SK-N-SH (cell line): ENCODE results near the gene AGPAT3. TPM values are rescaled to one million over a fixed set of nuclear protein-coding genes. Genes with fewer than 3 reads are reported as not detected.

Experiments used
- CTCF ChIA-PET: fragments of 300-600, 350-600 bp; formaldehyde crosslinking; extraction: SDS; loops from one replicate; lab custom pipeline; 2021; lab: Yijun Ruan, JAX
- POLR2A ChIA-PET: fragments of 350-600 bp; sonication (Branson Sonifier 250); formaldehyde crosslinking; extraction: SDS; loops from one replicate; lab custom pipeline; 2020; ENCODE audit warnings: antibody characterized with exemption, inconsistent platforms; lab: Yijun Ruan, JAX
- DNase-seq: peaks from one replicate; pipeline ENCODE4 v3.0.0; 2012
- H2AFZ ChIP-seq: fragments of 200-600 bp; sonication (generic); 2 replicates; pipeline ENCODE4 v1.8.1; 2016; ENCODE audit warnings: antibody characterized with exemption, mild to moderate bottlenecking, low read depth
- H3F3A ChIP-seq: fragments of 200-600 bp; sonication (generic); replicated peaks from 2 replicates; pipeline ENCODE3; 2016; ENCODE audit warnings: antibody characterized with exemption, mild to moderate bottlenecking; ENCODE audit not compliant: insufficient read depth
- H3K27ac ChIP-seq, 2 experiments: fragments of 200-500 bp in 1 of 2; fragments of 200-600 bp in 1 of 2; sonication (Bioruptor generic) in 1 of 2; sonication (generic), shearing (Covaris generic) in 1 of 2; 2 replicates each; pipeline versions ENCODE4 v1.5.1 to v1.6.1; 2014 to 2016; ENCODE audit warnings: low read depth in 2 of 2, inconsistent platforms in 1 of 2, low read length in 1 of 2, mild to moderate bottlenecking in 1 of 2, mixed read lengths in 1 of 2
- H3K27me3 ChIP-seq: fragments of 200-600 bp; sonication (generic), shearing (Covaris generic); 2 replicates; pipeline ENCODE4 v1.6.1; 2016; ENCODE audit warnings: mixed run types; ENCODE audit not compliant: insufficient read depth
- H3K36me3 ChIP-seq, 2 experiments: fragments of 200-500 bp in 1 of 2; fragments of 200-600 bp in 1 of 2; sonication (Bioruptor generic) in 1 of 2; sonication (generic) in 1 of 2; replicated peaks in 1 of 2; 2 replicates each; pipeline versions ENCODE3 to v1.5.1; 2014 to 2016; ENCODE audit warnings: low read length in 1 of 2, mild to moderate bottlenecking in 1 of 2; ENCODE audit not compliant: insufficient read depth in 2 of 2, control insufficient read depth in 1 of 2
- H3K4me1 ChIP-seq, 2 experiments: fragments of 200-500 bp in 1 of 2; fragments of 200-600 bp in 1 of 2; sonication (Bioruptor generic) in 1 of 2; sonication (generic), shearing (Covaris generic) in 1 of 2; 2 replicates each; pipeline versions ENCODE4 v1.5.1 to v1.6.1; 2014 to 2016; ENCODE audit warnings: low read depth in 1 of 2, low read length in 1 of 2, mixed run types in 1 of 2; ENCODE audit not compliant: insufficient read depth in 2 of 2, control insufficient read depth in 1 of 2
- H3K4me2 ChIP-seq: fragments of 200-600 bp; sonication (generic), shearing (Covaris generic); 2 replicates; pipeline ENCODE4 v1.6.1; 2017; ENCODE audit warnings: mixed run types
- H3K4me3 ChIP-seq, 2 experiments: fragments of 200-500 bp in 1 of 2; fragments of 200-600 bp in 1 of 2; sonication (Bioruptor generic) in 1 of 2; sonication (generic), shearing (Covaris generic) in 1 of 2; 2 replicates each; pipeline versions ENCODE4 v1.5.1 to v1.8.1; 2014 to 2016; ENCODE audit warnings: low read depth in 2 of 2, inconsistent platforms in 1 of 2, low read length in 1 of 2, mild to moderate bottlenecking in 1 of 2, mixed read lengths in 1 of 2, moderate library complexity in 1 of 2
- H3K79me2 ChIP-seq: fragments of 200-600 bp; sonication (generic); 2 replicates; pipeline ENCODE4 v1.8.1; 2017; ENCODE audit warnings: mild to moderate bottlenecking; ENCODE audit not compliant: insufficient read depth
- H3K9ac ChIP-seq: fragments of 200-600 bp; sonication (generic); 2 replicates; pipeline ENCODE4 v1.6.1; 2017; ENCODE audit warnings: mixed run types
- H3K9me2 ChIP-seq: fragments of 200-600 bp; sonication (generic); 2 replicates; pipeline ENCODE4 v1.6.1; 2017; ENCODE audit warnings: mixed run types
- H3K9me3 ChIP-seq: fragments of 200-600 bp; sonication (generic); 2 replicates; pipeline ENCODE4 v1.6.1; 2017; ENCODE audit warnings: mixed run types, mild to moderate bottlenecking, moderate library complexity
- H4K20me1 ChIP-seq: fragments of 200-600 bp; sonication (generic); 2 replicates; pipeline ENCODE4 v1.6.1; 2017; ENCODE audit warnings: mild to moderate bottlenecking, mixed run types; ENCODE audit not compliant: insufficient read depth
- EZH2phosphoT487 ChIP-seq: fragments of 200-600 bp; sonication (generic); IDR thresholded peaks from 2 replicates; pipeline ENCODE4 v1.6.1; 2017; ENCODE audit warnings: low read depth, mixed run types, mild to moderate bottlenecking, antibody characterized with exemption, moderate library complexity, borderline replicate concordance
- FOSL2 ChIP-seq: IDR thresholded peaks from 2 replicates; pipeline ENCODE4 v1.4.0; 2012; ENCODE audit warnings: low read depth, mild to moderate bottlenecking, moderate library complexity, borderline replicate concordance
- FOXJ3 ChIP-seq: sonication (generic); formaldehyde crosslinking; IDR thresholded peaks from 2 replicates; pipeline ENCODE4 v1.5.1; 2020; ENCODE audit warnings: mild to moderate bottlenecking, missing genetic modification reagents
- MEF2A ChIP-seq: IDR thresholded peaks from 2 replicates; pipeline ENCODE4 v1.4.0; 2012; ENCODE audit warnings: low read depth, borderline replicate concordance
- MXI1 ChIP-seq: IDR thresholded peaks from 2 replicates; pipeline ENCODE4 v1.6.1; 2012; ENCODE audit warnings: mild to moderate bottlenecking, low read depth, low read length, improper control_type of control experiment
- NFIC ChIP-seq: IDR thresholded peaks from 2 replicates; pipeline ENCODE4 v1.4.0; 2012; ENCODE audit warnings: borderline replicate concordance
- POLR2AphosphoS5 ChIP-seq: IDR thresholded peaks from 2 replicates; pipeline ENCODE4 v1.6.1; 2012; ENCODE audit warnings: low read depth, low read length
- RCOR1 ChIP-seq: fragments of 150-350 bp; IDR thresholded peaks from 2 replicates; pipeline ENCODE4 v1.6.1; 2017; ENCODE audit warnings: antibody characterized with exemption, low read length
- RXRA ChIP-seq: IDR thresholded peaks from 2 replicates; pipeline ENCODE4 v1.4.0; 2012; ENCODE audit warnings: low read depth, mild to moderate bottlenecking, borderline replicate concordance
- TAF1 ChIP-seq: IDR thresholded peaks from 2 replicates; pipeline ENCODE4 v1.6.1; 2012; ENCODE audit warnings: low read depth, mild to moderate bottlenecking, low read length, moderate library complexity, borderline replicate concordance
- TCF12 ChIP-seq: IDR thresholded peaks from 2 replicates; pipeline ENCODE4 v1.4.0; 2012
- TEAD4 ChIP-seq: IDR thresholded peaks from 2 replicates; pipeline ENCODE4 v1.4.0; 2012; ENCODE audit warnings: mild to moderate bottlenecking, borderline replicate concordance; ENCODE audit not compliant: insufficient read depth
- YY1 ChIP-seq: IDR thresholded peaks from 2 replicates; pipeline ENCODE4 v1.4.0; 2012; ENCODE audit warnings: low read depth, mild to moderate bottlenecking
- WGBS: methylation state at CpG from one replicate; pipeline ENCODE4 v1.1.6; 2017; ENCODE audit warnings: low lambda C conversion rate; 5-methylcytosine and 5-hydroxymethylcytosine counted together
- polyA plus RNA-seq, 3 experiments: library from polyadenylated mRNA; depleted of rRNA; stranded (reverse); fragments of >200 nt; gene quantifications; 2 replicates each; pipeline ENCODE4 v1.2.3, GENCODE V29; 2012
- TF ChIP-seq, protein P1 (sequence below): fragments of 150-350 bp; IDR thresholded peaks from 2 replicates; pipeline ENCODE4 v1.6.1; 2016; ENCODE audit warnings: mild to moderate bottlenecking, low read depth, low read length
- TF ChIP-seq, protein P2 (sequence below): IDR thresholded peaks from 2 replicates; pipeline ENCODE4 v1.4.0; 2012; ENCODE audit warnings: low read depth
- TF ChIP-seq, protein P3 (sequence below): IDR thresholded peaks from 2 replicates; pipeline ENCODE4; 2012
- TF ChIP-seq, protein P4 (sequence below): fragments of 200-600 bp; sonication (generic); IDR thresholded peaks from 2 replicates; pipeline ENCODE4 v1.6.1; 2017; ENCODE audit warnings: antibody characterized with exemption, mild to moderate bottlenecking, moderate library complexity

The AGPAT3 gene
- polyA plus RNA-seq, 1 of the 3 experiments (the other 2 are of a cell fraction): 35.3 TPM

DNA sequence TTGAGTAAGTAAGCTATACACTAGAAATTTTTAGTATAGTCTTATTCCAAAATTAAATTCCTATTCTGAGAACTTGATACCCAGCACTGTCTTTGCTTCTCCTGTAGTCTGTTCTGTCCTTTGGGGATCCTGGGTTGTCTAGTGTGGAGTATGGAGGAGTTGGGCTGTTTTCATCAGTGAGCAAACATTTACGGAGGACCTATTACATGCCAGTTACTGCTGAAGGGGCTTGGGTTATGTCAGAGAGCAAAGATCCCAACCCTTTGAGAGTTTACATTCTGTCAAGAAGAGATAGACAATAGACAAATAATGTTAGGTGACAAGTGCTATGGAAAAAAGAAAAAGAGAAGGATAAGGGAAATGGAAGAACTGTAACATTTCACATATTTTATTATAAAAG is 156.0 kb downstream of the AGPAT3 start (continued):
- no peak for TF ChIP-seq NFIC
- TF ChIP-seq TEAD4: no peak

DNA sequence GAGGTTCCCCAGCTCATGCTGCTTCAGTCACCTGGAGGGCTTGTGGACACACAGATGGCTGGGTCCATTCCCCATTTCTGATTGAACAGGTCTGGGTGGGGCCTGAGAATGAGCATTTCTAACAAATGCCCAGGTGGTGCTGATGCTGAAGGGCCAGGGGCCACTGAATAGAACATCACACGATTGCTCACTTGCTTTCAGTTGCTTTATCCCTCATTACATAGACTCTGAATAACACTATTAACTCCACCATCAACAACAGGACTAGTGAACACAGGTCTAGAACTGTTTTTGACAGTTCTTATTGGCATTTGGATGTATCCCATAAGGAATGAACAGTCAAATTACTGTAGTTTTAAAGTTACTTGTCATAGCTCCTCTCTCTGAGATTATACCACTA is 159.2 kb downstream of the AGPAT3 start:
- 91% methylated on average over 1 of the region's 1 CpG for WGBS

More for the DNA sequence above, 159.2 kb downstream of the AGPAT3 start:
- no peak overlapping the region for H2AFZ ChIP-seq
- ChIA-PET POLR2A (no interaction called here), CTCF (no interaction called here)
- no peak overlapping the region for H3K27ac ChIP-seq
- no peak overlapping the region for H3K4me3 ChIP-seq
- H3K9me2 ChIP-seq: no peaks in the 10 kb centered on the region
- no peaks in the 10 kb centered on the region for H3F3A ChIP-seq
- DNase-seq: no peak
- H4K20me1 ChIP-seq: peaks cover 95% of the 10 kb centered on the region
- H3K79me2 ChIP-seq: peaks cover 100% of the 10 kb centered on the region
- H3K27me3 ChIP-seq: no peaks in the 10 kb centered on the region
- no peak for TF ChIP-seq TCF12
- TF ChIP-seq MXI1: no peak
- no peak for TF ChIP-seq FOXJ3
- TF ChIP-seq TAF1: no peak
- no peak for TF ChIP-seq EZH2phosphoT487
- TF ChIP-seq POLR2AphosphoS5: no peak
- no peak for TF ChIP-seq FOSL2
- TF ChIP-seq, protein P1, sequence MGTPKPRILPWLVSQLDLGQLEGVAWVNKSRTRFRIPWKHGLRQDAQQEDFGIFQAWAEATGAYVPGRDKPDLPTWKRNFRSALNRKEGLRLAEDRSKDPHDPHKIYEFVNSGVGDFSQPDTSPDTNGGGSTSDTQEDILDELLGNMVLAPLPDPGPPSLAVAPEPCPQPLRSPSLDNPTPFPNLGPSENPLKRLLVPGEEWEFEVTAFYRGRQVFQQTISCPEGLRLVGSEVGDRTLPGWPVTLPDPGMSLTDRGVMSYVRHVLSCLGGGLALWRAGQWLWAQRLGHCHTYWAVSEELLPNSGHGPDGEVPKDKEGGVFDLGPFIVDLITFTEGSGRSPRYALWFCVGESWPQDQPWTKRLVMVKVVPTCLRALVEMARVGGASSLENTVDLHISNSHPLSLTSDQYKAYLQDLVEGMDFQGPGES: no peak
- TF ChIP-seq, protein P2, sequence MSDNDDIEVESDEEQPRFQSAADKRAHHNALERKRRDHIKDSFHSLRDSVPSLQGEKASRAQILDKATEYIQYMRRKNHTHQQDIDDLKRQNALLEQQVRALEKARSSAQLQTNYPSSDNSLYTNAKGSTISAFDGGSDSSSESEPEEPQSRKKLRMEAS: no peak
- TF ChIP-seq, protein P3, sequence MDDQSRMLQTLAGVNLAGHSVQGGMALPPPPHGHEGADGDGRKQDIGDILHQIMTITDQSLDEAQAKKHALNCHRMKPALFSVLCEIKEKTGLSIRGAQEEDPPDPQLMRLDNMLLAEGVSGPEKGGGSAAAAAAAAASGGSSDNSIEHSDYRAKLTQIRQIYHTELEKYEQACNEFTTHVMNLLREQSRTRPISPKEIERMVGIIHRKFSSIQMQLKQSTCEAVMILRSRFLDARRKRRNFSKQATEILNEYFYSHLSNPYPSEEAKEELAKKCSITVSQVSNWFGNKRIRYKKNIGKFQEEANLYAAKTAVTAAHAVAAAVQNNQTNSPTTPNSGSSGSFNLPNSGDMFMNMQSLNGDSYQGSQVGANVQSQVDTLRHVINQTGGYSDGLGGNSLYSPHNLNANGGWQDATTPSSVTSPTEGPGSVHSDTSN: no peak
- TF ChIP-seq, protein P4, sequence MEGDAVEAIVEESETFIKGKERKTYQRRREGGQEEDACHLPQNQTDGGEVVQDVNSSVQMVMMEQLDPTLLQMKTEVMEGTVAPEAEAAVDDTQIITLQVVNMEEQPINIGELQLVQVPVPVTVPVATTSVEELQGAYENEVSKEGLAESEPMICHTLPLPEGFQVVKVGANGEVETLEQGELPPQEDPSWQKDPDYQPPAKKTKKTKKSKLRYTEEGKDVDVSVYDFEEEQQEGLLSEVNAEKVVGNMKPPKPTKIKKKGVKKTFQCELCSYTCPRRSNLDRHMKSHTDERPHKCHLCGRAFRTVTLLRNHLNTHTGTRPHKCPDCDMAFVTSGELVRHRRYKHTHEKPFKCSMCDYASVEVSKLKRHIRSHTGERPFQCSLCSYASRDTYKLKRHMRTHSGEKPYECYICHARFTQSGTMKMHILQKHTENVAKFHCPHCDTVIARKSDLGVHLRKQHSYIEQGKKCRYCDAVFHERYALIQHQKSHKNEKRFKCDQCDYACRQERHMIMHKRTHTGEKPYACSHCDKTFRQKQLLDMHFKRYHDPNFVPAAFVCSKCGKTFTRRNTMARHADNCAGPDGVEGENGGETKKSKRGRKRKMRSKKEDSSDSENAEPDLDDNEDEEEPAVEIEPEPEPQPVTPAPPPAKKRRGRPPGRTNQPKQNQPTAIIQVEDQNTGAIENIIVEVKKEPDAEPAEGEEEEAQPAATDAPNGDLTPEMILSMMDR: no peak
- TF ChIP-seq TEAD4: no peak
- no peak for TF ChIP-seq RCOR1
- TF ChIP-seq MEF2A: no peak
- TF ChIP-seq YY1: no peak
- no peak for TF ChIP-seq RXRA
- no peak overlapping the region for H3K4me2 ChIP-seq
- no peak overlapping the region for H3K9ac ChIP-seq
- no peaks in the 10 kb centered on the region for H3K36me3 ChIP-seq
- no peaks in the 10 kb centered on the region for H3K9me3 ChIP-seq
- peaks cover 10 to 18% of the 10 kb centered on the region in 2 experiments; a peak in 2 of 4 replicates for H3K4me1 ChIP-seq
